HEK293T (cell line): ENCODE results near the gene CDC37.

Experiments
- CTCF ChIA-PET: fragments of 350-600 bp; formaldehyde crosslinking; extraction: SDS; loops from one replicate; lab custom pipeline; 2021; ENCODE audit warnings: antibody characterized with exemption, inconsistent platforms; lab: Yijun Ruan, JAX
- POLR2A ChIA-PET: fragments of 350-600 bp; formaldehyde crosslinking; extraction: SDS; loops from one replicate; lab custom pipeline; 2020; ENCODE audit warnings: antibody characterized with exemption, inconsistent platforms; lab: Yijun Ruan, JAX
- DNase-seq: peaks from one replicate; pipeline ENCODE4 v3.0.0; 2012; ENCODE audit warnings: mixed read lengths; ENCODE audit errors: extremely low spot score
- ARNT ChIP-seq: fragments of 450-650 bp; IDR thresholded peaks from 2 replicates; pipeline ENCODE4 v1.6.1; 2017; ENCODE audit warnings: mild to moderate bottlenecking
- BHLHE40 ChIP-seq: fragments of 450-650 bp; IDR thresholded peaks from 2 replicates; pipeline ENCODE4 v1.6.1; 2016; ENCODE audit warnings: mild to moderate bottlenecking, moderate library complexity, borderline replicate concordance
- CTBP1 ChIP-seq: fragments of 450-650 bp; IDR thresholded peaks from 2 replicates; pipeline ENCODE4 v1.6.1; 2016; ENCODE audit warnings: borderline replicate concordance
- ELF4 ChIP-seq: fragments of 450-650 bp; IDR thresholded peaks from 2 replicates; pipeline ENCODE4 v1.6.1; 2017; ENCODE audit warnings: antibody characterized with exemption
- FOXA1 ChIP-seq: fragments of 450-650 bp; IDR thresholded peaks from 2 replicates; pipeline ENCODE4 v1.6.1; 2016; ENCODE audit warnings: mild to moderate bottlenecking
- FOXK2 ChIP-seq: fragments of 450-650 bp; IDR thresholded peaks from 2 replicates; pipeline ENCODE4 v1.6.1; 2016; ENCODE audit warnings: mild to moderate bottlenecking
- FOXM1 ChIP-seq: fragments of 450-650 bp; IDR thresholded peaks from 2 replicates; pipeline ENCODE4 v1.6.1; 2017; ENCODE audit warnings: mild to moderate bottlenecking, borderline replicate concordance
- HDGF ChIP-seq: fragments of 450-650 bp; IDR thresholded peaks from 2 replicates; pipeline ENCODE4 v1.6.1; 2017; ENCODE audit warnings: antibody characterized with exemption, borderline replicate concordance
- L3MBTL2 ChIP-seq: fragments of 450-650 bp; conservative IDR thresholded peaks from 2 replicates; pipeline ENCODE4 v1.6.1; 2016; ENCODE audit warnings: mild to moderate bottlenecking
- LEF1 ChIP-seq: fragments of 450-650 bp; IDR thresholded peaks from 2 replicates; pipeline ENCODE4 v1.6.1; 2017; ENCODE audit warnings: mild to moderate bottlenecking, borderline replicate concordance
- NFRKB ChIP-seq: fragments of 450-650 bp; IDR thresholded peaks from 2 replicates; pipeline ENCODE4 v1.6.1; 2016; ENCODE audit warnings: mild to moderate bottlenecking, moderate library complexity
- SP1 ChIP-seq: fragments of 450-650 bp; IDR thresholded peaks from 2 replicates; pipeline ENCODE4 v1.6.1; 2017
- SUZ12 ChIP-seq: fragments of 450-650 bp; IDR thresholded peaks from 2 replicates; pipeline ENCODE4 v1.6.1; 2016; ENCODE audit warnings: mild to moderate bottlenecking
- TARDBP ChIP-seq: fragments of 450-650 bp; IDR thresholded peaks from 2 replicates; pipeline ENCODE4 v1.6.1; 2016
- ZNF384 ChIP-seq: fragments of 450-650 bp; IDR thresholded peaks from 2 replicates; pipeline ENCODE4 v1.6.1; 2016
- TF ChIP-seq, protein P1 (sequence below): fragments of 450-650 bp; IDR thresholded peaks from 2 replicates; pipeline ENCODE4 v1.6.1; 2016

CDC37 gene

GRCh38 chr19:10395436-10395835 is 7.9 kb downstream of the CDC37 start:
- ChIA-PET POLR2A (no interaction called here), CTCF (no interaction called here)
- no peak for TF ChIP-seq ZNF384
- TF ChIP-seq TARDBP: no peak
- TF ChIP-seq L3MBTL2: no peak
- no peak for TF ChIP-seq ARNT
- TF ChIP-seq SP1: no peak
- no peak for TF ChIP-seq FOXK2
- TF ChIP-seq, protein P1, sequence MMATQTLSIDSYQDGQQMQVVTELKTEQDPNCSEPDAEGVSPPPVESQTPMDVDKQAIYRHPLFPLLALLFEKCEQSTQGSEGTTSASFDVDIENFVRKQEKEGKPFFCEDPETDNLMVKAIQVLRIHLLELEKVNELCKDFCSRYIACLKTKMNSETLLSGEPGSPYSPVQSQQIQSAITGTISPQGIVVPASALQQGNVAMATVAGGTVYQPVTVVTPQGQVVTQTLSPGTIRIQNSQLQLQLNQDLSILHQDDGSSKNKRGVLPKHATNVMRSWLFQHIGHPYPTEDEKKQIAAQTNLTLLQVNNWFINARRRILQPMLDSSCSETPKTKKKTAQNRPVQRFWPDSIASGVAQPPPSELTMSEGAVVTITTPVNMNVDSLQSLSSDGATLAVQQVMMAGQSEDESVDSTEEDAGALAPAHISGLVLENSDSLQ: no peak
- TF ChIP-seq FOXA1: no peak
- no peak for TF ChIP-seq ELF4
- no peak for TF ChIP-seq NFRKB
- TF ChIP-seq SUZ12: no peak
- TF ChIP-seq LEF1: no peak
- no peak for TF ChIP-seq BHLHE40
- no peak for TF ChIP-seq HDGF
- TF ChIP-seq CTBP1: no peak
- no peak for TF ChIP-seq FOXM1
- DNase-seq: no peak

- CTCF ChIA-PET: no interaction called here
- TF ChIP-seq FOXK2: no peak
- no peak for TF ChIP-seq BHLHE40
- TF ChIP-seq SP1: no peak
- no peak for TF ChIP-seq LEF1
- TF ChIP-seq ZNF384: no peak
- TF ChIP-seq SUZ12: no peak
- no peak for TF ChIP-seq NFRKB
- no peak for TF ChIP-seq L3MBTL2
- no peak for TF ChIP-seq FOXA1
- TF ChIP-seq, protein P1: no peak
- TF ChIP-seq CTBP1: no peak
- TF ChIP-seq ELF4: no peak
- no peak for TF ChIP-seq ARNT
- TF ChIP-seq HDGF: no peak
- POLR2A ChIA-PET: no interaction called here
- no peak for DNase-seq
Observed at GRCh38 chr19:10395003-10395402, 8.3 kb downstream of the CDC37 start.

GRCh38 chr19:10393137-10393536 is 10.2 kb downstream of the CDC37 start:
- TF ChIP-seq, protein P1: no peak
- TF ChIP-seq ARNT (no peak), SUZ12 (no peak), CTBP1 (no peak), SP1 (no peak), FOXA1 (no peak), NFRKB (no peak), HDGF (no peak), FOXM1 (no peak), L3MBTL2 (no peak), TARDBP (no peak)
- DNase-seq: no peak
- ChIA-PET CTCF (interaction anchor here (0.5 to 1.0 kb wide), 3 partner anchors 25 to 1247 kb away, joined by 3 to 6 read pairs (median 4); no protein-coding TSS in a partner anchor), POLR2A (interaction anchor here (1.0 kb wide), 1 partner anchor 124 kb away, joined by 3 read pairs; no protein-coding TSS in a partner anchor)

GRCh38 chr19:10392120-10392519 is 11.2 kb downstream of the CDC37 start:
- ChIA-PET CTCF (interaction anchor here (0.6 to 1.3 kb wide), 4 partner anchors 26 to 176 kb away, joined by 3 to 6 read pairs (median 4); partner anchors contain the start of gene ICAM1), POLR2A (interaction anchor here (1.0 to 1.2 kb wide), 2 partner anchors 12 to 123 kb away, joined by 3 read pairs; partner anchors contain the start of gene TYK2)
- no peak for TF ChIP-seq LEF1
- TF ChIP-seq CTBP1: no peak
- no peak for TF ChIP-seq NFRKB
- TF ChIP-seq ELF4: no peak
- TF ChIP-seq, protein P1: no peak
- TF ChIP-seq SP1: no peak
- TF ChIP-seq TARDBP: no peak
- TF ChIP-seq HDGF: no peak
- TF ChIP-seq L3MBTL2: no peak
- TF ChIP-seq FOXK2: no peak
- TF ChIP-seq FOXM1: no peak
- TF ChIP-seq ARNT: no peak
- TF ChIP-seq SUZ12: no peak
- TF ChIP-seq ZNF384: no peak
- no peak for TF ChIP-seq BHLHE40
- no peak for TF ChIP-seq FOXA1
- DNase-seq: no peak

DNA sequence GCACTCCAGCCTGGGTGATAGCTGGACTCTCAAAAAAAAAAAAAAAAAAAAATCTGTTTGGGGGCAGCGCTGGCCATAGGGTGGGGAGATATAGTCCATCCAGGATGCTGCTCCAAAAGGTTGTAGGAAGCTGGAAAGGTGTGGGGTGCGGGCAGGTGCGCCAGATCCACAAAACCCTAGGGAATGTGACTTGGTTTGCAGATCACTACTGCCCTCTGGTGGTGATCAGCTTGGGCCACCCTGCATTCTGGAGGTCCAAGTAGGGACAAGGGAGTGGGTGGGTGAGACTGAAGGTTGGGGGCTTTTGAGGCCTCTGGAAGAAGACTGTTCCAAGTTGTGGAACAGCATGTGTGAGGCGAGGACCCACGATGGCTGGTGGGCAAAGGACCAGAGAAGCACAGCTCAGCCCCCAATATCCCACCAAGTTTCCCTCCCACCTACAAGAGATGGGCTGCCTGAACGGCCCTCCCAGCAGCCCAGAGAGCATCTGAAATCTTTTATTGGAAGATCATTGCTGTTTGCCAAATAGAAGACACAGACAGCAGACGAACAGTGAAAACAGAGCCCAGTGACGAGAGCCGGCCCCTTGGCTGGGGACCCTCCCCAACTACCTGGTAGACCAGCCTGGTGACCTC is 12.6 kb downstream of the CDC37 start:
- peak; percentile 76 for DNase-seq
- POLR2A ChIA-PET: interaction anchor here (0.6 to 1.1 kb wide), 2 partner anchors 121 to 128 kb away, joined by 3 read pairs; no protein-coding TSS in a partner anchor
- CTCF ChIA-PET: interaction anchor here (0.5 to 1.3 kb wide), 9 partner anchors 8 to 467 kb away, joined by 3 to 11 read pairs (median 4); partner anchors contain the start of gene TYK2
- TF ChIP-seq ZNF384: peak; percentile 60; the same call in 1 of the 2 replicates
- TF ChIP-seq, protein P1: no peak
